Measurements from ENCODE around the gene ZNF493.

- TF ChIP-seq ZFX (IDR thresholded peaks at IDR 0.05) (no peak), CTCF (conservative IDR thresholded peaks at IDR 0.05) (no peak)
Measured at GRCh38 chr19:21440321-21440720, 43.4 kb downstream of the ZNF493 start.

All from C4-2B (cell line).